Measurements from ENCODE around the gene GNA12. TPM values are rescaled to one million over a fixed set of nuclear protein-coding genes. Genes with fewer than 3 reads are reported as not detected.
"Not testable (repeated sequence)": the region's sequence is repeated elsewhere in the genome, so short reads cannot be mapped to it uniquely, and the experiment has no call there.

GNA12 gene
- total RNA-seq, 1 donor from 2014 or later, result 67.2 TPM

DNA sequence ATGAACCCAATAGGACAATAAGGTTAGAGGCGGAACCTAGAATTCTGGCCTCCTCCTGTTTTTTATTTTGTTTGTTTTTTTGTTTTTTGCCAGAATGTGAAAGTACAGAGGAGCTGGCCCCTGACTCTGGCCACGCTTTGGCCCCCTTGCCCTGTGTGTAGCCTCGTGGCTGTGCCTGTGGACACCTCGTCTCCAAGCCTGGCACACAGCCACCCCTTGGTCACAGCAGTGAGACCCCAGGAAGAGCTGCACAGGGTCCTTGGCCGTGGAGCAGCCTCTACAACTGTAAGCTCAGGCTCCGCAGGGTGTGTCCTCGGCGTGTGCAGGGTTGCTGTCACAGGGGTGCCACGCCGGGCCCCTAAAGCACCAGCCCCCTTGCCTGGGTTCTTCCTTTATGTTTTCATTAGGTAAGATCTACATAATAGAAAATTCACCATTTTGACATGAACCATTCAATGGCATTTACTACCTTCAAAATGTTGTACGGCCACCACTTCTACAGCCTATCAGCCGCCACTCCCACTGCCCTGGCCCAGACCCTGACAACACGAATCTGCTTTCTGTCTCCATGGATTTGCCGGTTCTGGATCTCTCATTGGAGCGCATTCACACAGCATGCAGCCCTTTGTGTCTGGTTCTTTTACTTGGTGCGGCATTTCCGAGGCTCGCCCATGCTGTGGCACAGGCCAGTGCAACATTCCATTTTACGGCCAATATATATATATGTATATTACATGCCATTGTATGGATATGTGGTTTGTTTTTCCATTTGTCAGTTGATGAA lies 105.2 kb downstream of the GNA12 start:
- H3K27me3 Mint-ChIP-seq (ENCODE audit: low read depth, unreplicated experiment), result no peaks in the 10 kb centered on the region
- H3K9me3 Mint-ChIP-seq (ENCODE audit: unreplicated experiment), result peaks cover 12% of the 10 kb centered on the region
- Histone ChIP-seq H3K4me3 (ENCODE audit: insufficient read depth, low read depth, low read length) (no peak overlapping the region), H3K9ac (ENCODE audit: low read length) (no peak overlapping the region), H3K4me2 (ENCODE audit: low read length) (no peak overlapping the region), H3K27me3 (ENCODE audit: insufficient read depth, low read length) (no peaks in the 10 kb centered on the region), H3K79me2 (ENCODE audit: insufficient read depth, low read length) (peaks cover 34% of the 10 kb centered on the region), H2AFZ (ENCODE audit: low read depth, low read length) (no peak overlapping the region), H3K27ac (ENCODE audit: low read depth, low read length) (no peak overlapping the region), H3K9me3 (ENCODE audit: insufficient read depth, low read depth, low read length) (no peaks in the 10 kb centered on the region), H3K36me3 (ENCODE audit: insufficient read depth, low read length) (no peaks in the 10 kb centered on the region), H4K20me1 (ENCODE audit: insufficient read depth, low read length) (peaks cover 52% of the 10 kb centered on the region), H3K4me1 (ENCODE audit: insufficient read depth, low read length) (no peaks in the 10 kb centered on the region)
- FAIRE-seq (no peak), DNase-seq (ENCODE audit: low read depth) (no peak)
- peaks cover 29% of the 10 kb centered on the region for H3K36me3 Mint-ChIP-seq (ENCODE audit: low read depth, unreplicated experiment)
- no peak overlapping the region for H3K4me3 Mint-ChIP-seq (ENCODE audit: unreplicated experiment)
- H3K27ac Mint-ChIP-seq (ENCODE audit: unreplicated experiment), result no peak overlapping the region
- TF ChIP-seq, protein P1, sequence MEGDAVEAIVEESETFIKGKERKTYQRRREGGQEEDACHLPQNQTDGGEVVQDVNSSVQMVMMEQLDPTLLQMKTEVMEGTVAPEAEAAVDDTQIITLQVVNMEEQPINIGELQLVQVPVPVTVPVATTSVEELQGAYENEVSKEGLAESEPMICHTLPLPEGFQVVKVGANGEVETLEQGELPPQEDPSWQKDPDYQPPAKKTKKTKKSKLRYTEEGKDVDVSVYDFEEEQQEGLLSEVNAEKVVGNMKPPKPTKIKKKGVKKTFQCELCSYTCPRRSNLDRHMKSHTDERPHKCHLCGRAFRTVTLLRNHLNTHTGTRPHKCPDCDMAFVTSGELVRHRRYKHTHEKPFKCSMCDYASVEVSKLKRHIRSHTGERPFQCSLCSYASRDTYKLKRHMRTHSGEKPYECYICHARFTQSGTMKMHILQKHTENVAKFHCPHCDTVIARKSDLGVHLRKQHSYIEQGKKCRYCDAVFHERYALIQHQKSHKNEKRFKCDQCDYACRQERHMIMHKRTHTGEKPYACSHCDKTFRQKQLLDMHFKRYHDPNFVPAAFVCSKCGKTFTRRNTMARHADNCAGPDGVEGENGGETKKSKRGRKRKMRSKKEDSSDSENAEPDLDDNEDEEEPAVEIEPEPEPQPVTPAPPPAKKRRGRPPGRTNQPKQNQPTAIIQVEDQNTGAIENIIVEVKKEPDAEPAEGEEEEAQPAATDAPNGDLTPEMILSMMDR (IDR thresholded peaks at IDR 0.05; ENCODE audit: insufficient read depth, low read depth, low read length), result no peak
- no peak for TF ChIP-seq EZH2 (IDR thresholded peaks at IDR 0.05; ENCODE audit: insufficient read depth, low read length)
- peaks cover 2% of the 10 kb centered on the region for H3K4me1 Mint-ChIP-seq (ENCODE audit: low read depth, unreplicated experiment)

DNA sequence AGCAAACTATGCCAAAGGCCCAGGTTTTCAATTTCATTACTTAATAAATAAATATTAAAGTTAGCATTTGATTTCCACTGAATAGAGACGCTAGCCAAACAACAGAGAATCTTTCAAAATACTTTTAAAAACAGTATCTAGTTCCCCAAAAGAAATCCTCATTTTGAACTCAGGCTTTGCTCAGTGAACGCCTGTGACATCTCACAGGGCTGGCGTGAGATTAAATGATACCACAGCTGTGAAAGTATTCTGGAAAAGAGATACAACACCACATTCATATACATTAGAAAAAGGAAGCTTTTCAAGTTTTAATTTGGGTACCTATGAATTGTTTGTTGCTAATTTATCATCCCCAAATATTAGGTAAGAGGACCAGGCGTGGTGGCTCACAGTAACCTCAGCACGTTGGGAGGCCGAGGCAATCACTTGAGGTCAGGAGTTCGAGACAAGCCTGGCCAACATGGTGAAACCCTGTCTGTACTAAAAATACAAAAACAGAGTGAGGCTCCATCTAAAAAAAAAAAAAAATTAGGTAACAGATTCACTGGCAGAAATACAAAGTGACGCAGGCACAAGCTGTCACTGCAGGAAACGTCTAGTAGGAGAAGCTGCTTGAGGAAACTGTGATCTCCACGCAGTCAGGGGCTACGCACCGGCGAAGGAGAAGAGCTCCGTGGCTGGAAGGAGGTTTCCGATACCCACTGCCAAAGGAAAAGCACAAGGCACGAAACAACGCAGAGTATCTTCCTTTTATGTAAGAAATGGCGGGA lies 106.2 kb downstream of the GNA12 start:
- H3K4me3 ChIP-seq (ENCODE audit: insufficient read depth, low read depth, low read length), result no peak overlapping the region
- Mint-ChIP-seq H3K4me3 (ENCODE audit: unreplicated experiment) (no peak overlapping the region), H3K4me1 (ENCODE audit: low read depth, unreplicated experiment) (peaks cover 4% of the 10 kb centered on the region), H3K36me3 (ENCODE audit: low read depth, unreplicated experiment) (peaks cover 26% of the 10 kb centered on the region), H3K27ac (ENCODE audit: unreplicated experiment) (no peak overlapping the region), H3K27me3 (ENCODE audit: low read depth, unreplicated experiment) (no peaks in the 10 kb centered on the region), H3K9me3 (ENCODE audit: unreplicated experiment) (peaks cover 6% of the 10 kb centered on the region)
- TF ChIP-seq EZH2 (IDR thresholded peaks at IDR 0.05; ENCODE audit: insufficient read depth, low read length), result no peak
- TF ChIP-seq, protein P1 (IDR thresholded peaks at IDR 0.05; ENCODE audit: insufficient read depth, low read depth, low read length), result no peak
- DNase-seq (ENCODE audit: low read depth) (no peak), FAIRE-seq (no peak)
- peaks cover 51% of the 10 kb centered on the region for H4K20me1 ChIP-seq (ENCODE audit: insufficient read depth, low read length)
- H3K27me3 ChIP-seq (ENCODE audit: insufficient read depth, low read length), result no peaks in the 10 kb centered on the region
- peaks cover 6% of the 10 kb centered on the region for H3K4me1 ChIP-seq (ENCODE audit: insufficient read depth, low read length)
- H3K9ac ChIP-seq (ENCODE audit: low read length), result no peak overlapping the region
- H2AFZ ChIP-seq (ENCODE audit: low read depth, low read length), result no peak overlapping the region
- no peaks in the 10 kb centered on the region for H3K9me3 ChIP-seq (ENCODE audit: insufficient read depth, low read depth, low read length)
- no peak overlapping the region for H3K27ac ChIP-seq (ENCODE audit: low read depth, low read length)
- H3K4me2 ChIP-seq (ENCODE audit: low read length), result no peak overlapping the region
- no peaks in the 10 kb centered on the region for H3K36me3 ChIP-seq (ENCODE audit: insufficient read depth, low read length)
- peaks cover 39% of the 10 kb centered on the region for H3K79me2 ChIP-seq (ENCODE audit: insufficient read depth, low read length)

DNA sequence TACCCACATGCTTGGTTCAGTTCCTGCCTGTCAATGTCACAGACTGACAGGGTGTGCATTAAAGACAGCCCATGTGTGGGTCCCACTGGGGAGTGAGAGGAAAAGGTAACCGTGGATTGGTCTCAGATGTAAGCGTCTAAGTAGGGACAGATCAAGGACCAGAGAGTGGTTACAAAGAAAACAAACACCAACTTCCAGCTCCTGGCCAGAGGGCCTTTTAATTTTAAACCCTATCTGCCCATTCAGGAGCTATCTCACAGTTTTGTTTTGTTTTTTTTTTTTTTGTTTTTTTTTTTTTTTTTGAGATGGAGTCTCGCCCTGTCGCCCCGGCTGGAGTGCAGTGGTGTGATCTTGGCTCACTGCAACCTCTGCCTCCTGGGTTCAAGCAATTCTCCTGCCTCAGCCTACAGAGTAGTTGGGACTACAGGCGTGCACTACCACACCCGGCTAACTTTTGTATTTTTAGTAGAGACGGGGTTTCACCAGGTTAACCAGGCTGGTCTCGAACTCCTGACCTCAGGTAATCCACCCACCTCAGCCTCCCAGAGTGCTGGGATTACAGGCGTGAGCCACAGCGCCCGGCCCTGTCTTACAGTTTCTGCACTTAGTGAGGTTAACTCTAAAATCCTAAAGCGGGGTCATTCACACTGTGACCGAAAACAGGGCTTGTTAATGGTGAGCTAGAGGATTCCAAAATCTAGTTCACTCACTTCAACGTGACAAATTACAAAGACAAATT lies 106.9 kb downstream of the GNA12 start:
- H3K36me3 ChIP-seq (ENCODE audit: insufficient read depth, low read length); H3K27ac Mint-ChIP-seq (ENCODE audit: unreplicated experiment); H3K27ac ChIP-seq (ENCODE audit: low read depth, low read length); H3K4me2 ChIP-seq (ENCODE audit: low read length); H3K4me1 Mint-ChIP-seq (ENCODE audit: low read depth, unreplicated experiment); H3K9me3 Mint-ChIP-seq (ENCODE audit: unreplicated experiment); DNase-seq (ENCODE audit: low read depth); H2AFZ ChIP-seq (ENCODE audit: low read depth, low read length); H3K9ac ChIP-seq (ENCODE audit: low read length); H3K4me1 ChIP-seq (ENCODE audit: insufficient read depth, low read length); FAIRE-seq; H3K9me3 ChIP-seq (ENCODE audit: insufficient read depth, low read depth, low read length); H3K27me3 Mint-ChIP-seq (ENCODE audit: low read depth, unreplicated experiment); H3K27me3 ChIP-seq (ENCODE audit: insufficient read depth, low read length); H3K4me3 Mint-ChIP-seq (ENCODE audit: unreplicated experiment); H3K4me3 ChIP-seq (ENCODE audit: insufficient read depth, low read depth, low read length): not testable (repeated sequence)
- Histone ChIP-seq H4K20me1 (ENCODE audit: insufficient read depth, low read length) (peaks cover 44% of the 10 kb centered on the region), H3K79me2 (ENCODE audit: insufficient read depth, low read length) (peaks cover 35% of the 10 kb centered on the region)
- H3K36me3 Mint-ChIP-seq (ENCODE audit: low read depth, unreplicated experiment), result peaks cover 27% of the 10 kb centered on the region
